Measurements from ENCODE around the gene ATP2A3. TPM values are rescaled to one million over a fixed set of nuclear protein-coding genes. Genes with fewer than 3 reads are reported as not detected.
"Not testable (repeated sequence)": the region's sequence is repeated elsewhere in the genome, so short reads cannot be mapped to it uniquely, and the experiment has no call there.

The ATP2A3 gene
- total RNA-seq, 1 donor from 2014 or later: 147 TPM

- Mint-ChIP-seq H3K27ac (no peak overlapping the region), H3K9me3 (no peaks in the 10 kb centered on the region), H3K4me1 (ENCODE audit: low read depth) (peaks cover 11% of the 10 kb centered on the region), H3K36me3 (ENCODE audit: low read depth) (peaks cover 21% of the 10 kb centered on the region), H3K27me3 (ENCODE audit: low read depth) (no peaks in the 10 kb centered on the region), H3K4me3 (ENCODE audit: low read depth) (no peak overlapping the region)
- DNase-seq (ENCODE audit: low spot score): no peak
- intact Hi-C loops (cut with micrococcal nuclease): no loop called here
Observed at GRCh38 chr17:3954976-3955672, 9.1 kb downstream of the ATP2A3 start.

- Mint-ChIP-seq H3K27me3 (ENCODE audit: low read depth) (no peaks in the 10 kb centered on the region), H3K27ac (no peak overlapping the region)
- no peak for DNase-seq (ENCODE audit: low spot score)
Observed at GRCh38 chr17:3954086-3954485, 10.2 kb downstream of the ATP2A3 start.

GRCh38 chr17:3953542-3953941 lies 10.7 kb downstream of the ATP2A3 start:
- H3K27ac Mint-ChIP-seq: no peak overlapping the region
- intact Hi-C loops (cut with micrococcal nuclease): no loop called here
- no peak for DNase-seq (ENCODE audit: low spot score)
- H3K4me1 Mint-ChIP-seq (ENCODE audit: low read depth): peaks cover 3% of the 10 kb centered on the region
- no peaks in the 10 kb centered on the region for H3K9me3 Mint-ChIP-seq
- H3K4me3 Mint-ChIP-seq (ENCODE audit: low read depth): no peak overlapping the region
- peaks cover 28% of the 10 kb centered on the region for H3K36me3 Mint-ChIP-seq (ENCODE audit: low read depth)
- H3K27me3 Mint-ChIP-seq (ENCODE audit: low read depth): no peaks in the 10 kb centered on the region

More at GRCh38 chr17:3954086-3954485, 10.2 kb downstream of the ATP2A3 start:
- H3K36me3 Mint-ChIP-seq (ENCODE audit: low read depth): peaks cover 27% of the 10 kb centered on the region
- H3K9me3 Mint-ChIP-seq: no peaks in the 10 kb centered on the region
- intact Hi-C loops (cut with micrococcal nuclease): no loop called here
- no peak overlapping the region for H3K4me3 Mint-ChIP-seq (ENCODE audit: low read depth)
- peaks cover 4% of the 10 kb centered on the region for H3K4me1 Mint-ChIP-seq (ENCODE audit: low read depth)

- H3K4me1 Mint-ChIP-seq (ENCODE audit: low read depth): peaks cover 3% of the 10 kb centered on the region
- no peaks in the 10 kb centered on the region for H3K9me3 Mint-ChIP-seq
- intact Hi-C loops (cut with micrococcal nuclease): no loop called here
- H3K36me3 Mint-ChIP-seq (ENCODE audit: low read depth): peaks cover 34% of the 10 kb centered on the region
- no peak overlapping the region for H3K27ac Mint-ChIP-seq
- no peak for DNase-seq (ENCODE audit: low spot score)
- no peaks in the 10 kb centered on the region for H3K27me3 Mint-ChIP-seq (ENCODE audit: low read depth)
- no peak overlapping the region for H3K4me3 Mint-ChIP-seq (ENCODE audit: low read depth)
Observed at GRCh38 chr17:3952186-3952585, 12.1 kb downstream of the ATP2A3 start.

- no peaks in the 10 kb centered on the region for H3K4me1 Mint-ChIP-seq (ENCODE audit: low read depth)
Observed at GRCh38 chr17:3951420-3951819, 12.8 kb downstream of the ATP2A3 start.

GRCh38 chr17:3951003-3951402 lies 13.2 kb downstream of the ATP2A3 start:
- no peak overlapping the region for H3K27ac Mint-ChIP-seq
- H3K36me3 Mint-ChIP-seq (ENCODE audit: low read depth): peaks cover 34% of the 10 kb centered on the region
- no peaks in the 10 kb centered on the region for H3K9me3 Mint-ChIP-seq
- no peak for DNase-seq (ENCODE audit: low spot score)
- no peaks in the 10 kb centered on the region for H3K4me1 Mint-ChIP-seq (ENCODE audit: low read depth)
- intact Hi-C loops (cut with micrococcal nuclease): no loop called here
- no peaks in the 10 kb centered on the region for H3K27me3 Mint-ChIP-seq (ENCODE audit: low read depth)
- H3K4me3 Mint-ChIP-seq (ENCODE audit: low read depth): no peak overlapping the region

More at GRCh38 chr17:3951420-3951819, 12.8 kb downstream of the ATP2A3 start:
- intact Hi-C loops (cut with micrococcal nuclease): no loop called here
- Mint-ChIP-seq H3K9me3 (no peaks in the 10 kb centered on the region), H3K27ac (no peak overlapping the region), H3K36me3 (ENCODE audit: low read depth) (peaks cover 30% of the 10 kb centered on the region), H3K27me3 (ENCODE audit: low read depth) (no peaks in the 10 kb centered on the region), H3K4me3 (ENCODE audit: low read depth) (no peak overlapping the region)
- DNase-seq (ENCODE audit: low spot score): no peak

- H3K4me1 Mint-ChIP-seq (ENCODE audit: low read depth): no peaks in the 10 kb centered on the region
- H3K9me3 Mint-ChIP-seq: no peaks in the 10 kb centered on the region
- no peak overlapping the region for H3K27ac Mint-ChIP-seq
- intact Hi-C loops (cut with micrococcal nuclease): no loop called here
- H3K27me3 Mint-ChIP-seq (ENCODE audit: low read depth): no peaks in the 10 kb centered on the region
- peaks cover 38% of the 10 kb centered on the region for H3K36me3 Mint-ChIP-seq (ENCODE audit: low read depth)
- no peak for DNase-seq (ENCODE audit: low spot score)
- no peak overlapping the region for H3K4me3 Mint-ChIP-seq (ENCODE audit: low read depth)
Observed at GRCh38 chr17:3950584-3950983, 13.7 kb downstream of the ATP2A3 start.

- intact Hi-C loops (cut with micrococcal nuclease): no loop called here
- H3K9me3 Mint-ChIP-seq: no peaks in the 10 kb centered on the region
- H3K4me1 Mint-ChIP-seq (ENCODE audit: low read depth): no peaks in the 10 kb centered on the region
- H3K27me3 Mint-ChIP-seq (ENCODE audit: low read depth): no peaks in the 10 kb centered on the region
- peaks cover 43% of the 10 kb centered on the region for H3K36me3 Mint-ChIP-seq (ENCODE audit: low read depth)
- no peak for DNase-seq (ENCODE audit: low spot score)
- H3K27ac Mint-ChIP-seq: no peak overlapping the region
- no peak overlapping the region for H3K4me3 Mint-ChIP-seq (ENCODE audit: low read depth)
Observed at GRCh38 chr17:3949418-3949817, 14.8 kb downstream of the ATP2A3 start.

- DNase-seq (ENCODE audit: low spot score); H3K4me1 Mint-ChIP-seq (ENCODE audit: low read depth); H3K9me3 Mint-ChIP-seq; H3K4me3 Mint-ChIP-seq (ENCODE audit: low read depth); H3K27me3 Mint-ChIP-seq (ENCODE audit: low read depth); intact Hi-C loops (cut with micrococcal nuclease); H3K27ac Mint-ChIP-seq: not testable (repeated sequence)
- H3K36me3 Mint-ChIP-seq (ENCODE audit: low read depth): peaks cover 51% of the 10 kb centered on the region
Observed at GRCh38 chr17:3948551-3948950, 15.7 kb downstream of the ATP2A3 start.

DNA sequence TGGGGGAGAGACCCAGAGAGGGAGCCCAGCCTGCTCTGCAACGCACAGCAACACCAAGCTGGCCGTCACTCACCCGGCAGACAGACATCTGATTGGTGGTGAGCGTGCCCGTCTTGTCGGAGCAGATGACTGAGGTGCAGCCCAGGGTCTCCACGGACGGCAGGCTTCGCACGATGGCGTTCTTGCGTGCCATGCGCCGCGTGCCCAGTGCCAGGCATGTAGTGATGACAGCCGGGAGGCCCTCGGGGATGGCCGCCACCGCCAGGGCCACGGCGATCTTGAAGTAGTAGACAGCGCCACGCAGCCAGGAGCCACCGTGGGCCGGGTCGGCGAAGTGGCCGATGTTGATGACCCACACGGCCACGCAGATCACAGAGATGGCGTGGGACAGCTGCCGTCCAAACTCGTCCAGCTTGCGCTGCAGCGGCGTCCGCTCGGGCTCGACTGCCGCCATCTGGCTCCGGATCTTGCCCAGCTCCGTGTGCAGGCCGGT lies 16.9 kb downstream of the ATP2A3 start:
- H3K4me1 Mint-ChIP-seq (ENCODE audit: low read depth): no peaks in the 10 kb centered on the region
- H3K4me3 Mint-ChIP-seq (ENCODE audit: low read depth): no peak overlapping the region
- H3K9me3 Mint-ChIP-seq: no peaks in the 10 kb centered on the region
- no peak for DNase-seq (ENCODE audit: low spot score)
- no peak overlapping the region for H3K27ac Mint-ChIP-seq
- peaks cover 58% of the 10 kb centered on the region for H3K36me3 Mint-ChIP-seq (ENCODE audit: low read depth)
- intact Hi-C loops (cut with micrococcal nuclease): no loop called here
- H3K27me3 Mint-ChIP-seq (ENCODE audit: low read depth): no peaks in the 10 kb centered on the region

GRCh38 chr17:3946711-3947235 lies 17.5 kb downstream of the ATP2A3 start:
- intact Hi-C loops (cut with micrococcal nuclease): no loop called here
- H3K4me1 Mint-ChIP-seq (ENCODE audit: low read depth): no peaks in the 10 kb centered on the region
- DNase-seq (ENCODE audit: low spot score): no peak
- H3K36me3 Mint-ChIP-seq (ENCODE audit: low read depth): peaks cover 59% of the 10 kb centered on the region
- H3K27ac Mint-ChIP-seq: no peak overlapping the region
- no peak overlapping the region for H3K4me3 Mint-ChIP-seq (ENCODE audit: low read depth)
- H3K9me3 Mint-ChIP-seq: no peaks in the 10 kb centered on the region
- H3K27me3 Mint-ChIP-seq (ENCODE audit: low read depth): no peaks in the 10 kb centered on the region

GRCh38 chr17:3944485-3945388 lies 19.5 kb downstream of the ATP2A3 start:
- intact Hi-C loops (cut with micrococcal nuclease): no loop called here
- H3K4me1 Mint-ChIP-seq (ENCODE audit: low read depth): no peaks in the 10 kb centered on the region
- no peaks in the 10 kb centered on the region for H3K9me3 Mint-ChIP-seq
- H3K36me3 Mint-ChIP-seq (ENCODE audit: low read depth): peaks cover 66% of the 10 kb centered on the region
- H3K27me3 Mint-ChIP-seq (ENCODE audit: low read depth): no peaks in the 10 kb centered on the region
- H3K27ac Mint-ChIP-seq: no peak overlapping the region
- no peak for DNase-seq (ENCODE audit: low spot score)
- H3K4me3 Mint-ChIP-seq (ENCODE audit: low read depth): no peak overlapping the region
